Astrocyte (in vitro differentiated cells and primary cell): ENCODE data around the gene MIDN.

Experiments
- EZH2 ChIP-seq: IDR thresholded peaks from 2 replicates; pipeline ENCODE4 v1.6.1; 2012; ENCODE audit warnings: mild to moderate bottlenecking, low read length, inconsistent platforms; ENCODE audit not compliant: insufficient read depth
- TF ChIP-seq, protein P1 (sequence below): IDR thresholded peaks from 2 replicates; pipeline ENCODE4 v1.5.1; 2011; ENCODE audit warnings: low read depth, mild to moderate bottlenecking, inconsistent platforms, low read length, moderate library complexity; ENCODE audit not compliant: insufficient read depth

DNA sequence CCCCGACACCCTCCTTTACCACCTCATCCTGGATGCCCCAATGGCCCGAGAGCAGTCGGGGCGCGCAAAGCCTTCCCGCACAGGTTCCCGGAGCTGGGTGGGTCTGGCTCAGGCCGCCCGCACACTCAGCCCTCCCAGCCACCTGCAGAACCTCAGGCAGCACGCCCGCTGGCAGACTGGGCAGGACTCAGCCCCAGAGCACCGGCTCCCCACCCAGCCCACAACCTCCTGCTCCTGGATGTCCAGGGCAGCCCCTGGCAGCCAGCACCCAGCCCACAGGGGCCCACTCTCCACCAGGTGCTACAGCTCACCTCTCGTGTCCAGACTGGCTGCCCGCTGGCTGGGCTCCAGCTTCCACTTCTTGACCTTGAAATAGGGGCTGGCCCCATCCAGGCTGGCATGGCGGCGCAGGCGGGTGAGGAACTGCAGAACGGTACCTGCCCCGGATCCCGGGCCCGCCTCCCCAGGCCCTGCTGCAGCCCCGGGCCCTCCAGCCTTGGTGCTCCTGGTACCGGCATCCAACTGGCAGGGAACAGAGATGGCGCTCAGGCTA is 15.2 kb upstream of the MIDN start:
- TF ChIP-seq, protein P1, sequence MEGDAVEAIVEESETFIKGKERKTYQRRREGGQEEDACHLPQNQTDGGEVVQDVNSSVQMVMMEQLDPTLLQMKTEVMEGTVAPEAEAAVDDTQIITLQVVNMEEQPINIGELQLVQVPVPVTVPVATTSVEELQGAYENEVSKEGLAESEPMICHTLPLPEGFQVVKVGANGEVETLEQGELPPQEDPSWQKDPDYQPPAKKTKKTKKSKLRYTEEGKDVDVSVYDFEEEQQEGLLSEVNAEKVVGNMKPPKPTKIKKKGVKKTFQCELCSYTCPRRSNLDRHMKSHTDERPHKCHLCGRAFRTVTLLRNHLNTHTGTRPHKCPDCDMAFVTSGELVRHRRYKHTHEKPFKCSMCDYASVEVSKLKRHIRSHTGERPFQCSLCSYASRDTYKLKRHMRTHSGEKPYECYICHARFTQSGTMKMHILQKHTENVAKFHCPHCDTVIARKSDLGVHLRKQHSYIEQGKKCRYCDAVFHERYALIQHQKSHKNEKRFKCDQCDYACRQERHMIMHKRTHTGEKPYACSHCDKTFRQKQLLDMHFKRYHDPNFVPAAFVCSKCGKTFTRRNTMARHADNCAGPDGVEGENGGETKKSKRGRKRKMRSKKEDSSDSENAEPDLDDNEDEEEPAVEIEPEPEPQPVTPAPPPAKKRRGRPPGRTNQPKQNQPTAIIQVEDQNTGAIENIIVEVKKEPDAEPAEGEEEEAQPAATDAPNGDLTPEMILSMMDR: no peak
- no peak for TF ChIP-seq EZH2
